RPMI7951 (cell line): ENCODE results near the gene WFDC10A. TPM values are rescaled to one million over a fixed set of nuclear protein-coding genes. Genes with fewer than 3 reads are reported as not detected.
"Not testable (repeated sequence)": the region's sequence is repeated elsewhere in the genome, so short reads cannot be mapped to it uniquely, and the experiment has no call there.

ENCODE experiments used
- DNase-seq: peaks from one replicate; pipeline ENCODE4 v3.0.0-alpha.2; 2012; ENCODE audit warnings: low read depth
- total RNA-seq: library from RNA; depleted of rRNA; stranded (reverse); fragments of >200 nt; shearing (Covaris generic); gene quantifications from 2 replicates; pipeline ENCODE4 v1.2.3, GENCODE V29; 2014; rRNA removed

WFDC10A gene
- total RNA-seq, 1 experiment from 2014 or later, result not detected

DNA sequence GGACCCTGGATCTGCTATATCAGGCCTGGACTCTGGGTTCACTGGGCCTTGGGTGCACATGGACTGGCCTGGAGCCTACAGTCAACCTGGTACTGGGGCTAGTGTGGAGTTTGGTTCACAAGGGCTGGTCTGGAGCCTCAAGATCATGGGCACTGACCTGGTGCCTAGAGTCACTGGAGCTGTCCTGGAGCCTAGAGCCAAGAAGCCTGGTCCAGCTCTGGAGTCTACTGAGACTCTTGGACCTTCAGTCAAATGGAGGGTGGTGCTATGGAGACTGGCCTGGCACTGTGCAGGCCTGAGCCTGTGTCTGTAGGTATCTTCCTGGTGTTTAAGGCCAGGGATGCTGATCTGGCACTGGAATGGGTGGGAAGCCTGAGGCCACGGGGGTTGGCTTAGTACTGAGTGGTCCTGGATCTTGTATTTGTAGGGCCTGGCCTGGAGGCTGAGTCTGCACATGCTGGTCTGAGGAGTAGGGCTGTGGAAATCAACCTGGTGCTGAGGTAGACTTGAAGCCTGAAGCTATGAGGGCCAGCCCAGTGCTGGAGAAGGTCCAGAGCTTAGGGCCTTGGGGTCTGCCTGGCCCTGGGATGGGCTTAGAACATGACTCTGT is 18.0 kb downstream of the WFDC10A start:
- no peak for DNase-seq

DNA sequence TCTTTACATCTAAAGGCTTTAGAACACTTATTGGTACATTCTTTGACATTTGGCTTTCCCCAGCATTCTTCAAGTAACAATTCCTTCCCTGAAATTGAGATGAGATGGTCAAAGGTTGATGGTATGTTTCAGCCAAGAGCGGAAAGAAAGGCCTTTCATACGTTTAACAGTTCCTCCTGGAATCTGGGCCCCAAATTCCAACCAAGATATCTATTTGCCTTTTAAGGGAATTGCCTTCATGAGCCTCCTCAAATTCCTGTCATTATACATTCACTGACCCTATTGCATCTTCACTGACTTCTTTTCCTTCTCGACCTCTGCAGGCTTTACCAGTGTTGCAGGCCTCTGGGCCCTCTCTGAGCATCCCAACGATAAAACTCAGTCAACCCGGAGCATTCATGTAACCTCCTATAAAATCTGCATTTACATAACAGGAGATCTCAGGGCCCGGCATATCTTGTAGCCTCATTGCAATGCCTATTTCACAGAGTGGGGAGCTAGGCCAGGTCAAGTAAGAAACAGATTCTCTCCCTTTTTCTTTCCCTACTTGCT is 19.8 kb downstream of the WFDC10A start:
- no peak for DNase-seq

- DNase-seq, result not testable (repeated sequence)
Measured at GRCh38 chr20:45651726-45652125, 22.2 kb downstream of the WFDC10A start.

DNA sequence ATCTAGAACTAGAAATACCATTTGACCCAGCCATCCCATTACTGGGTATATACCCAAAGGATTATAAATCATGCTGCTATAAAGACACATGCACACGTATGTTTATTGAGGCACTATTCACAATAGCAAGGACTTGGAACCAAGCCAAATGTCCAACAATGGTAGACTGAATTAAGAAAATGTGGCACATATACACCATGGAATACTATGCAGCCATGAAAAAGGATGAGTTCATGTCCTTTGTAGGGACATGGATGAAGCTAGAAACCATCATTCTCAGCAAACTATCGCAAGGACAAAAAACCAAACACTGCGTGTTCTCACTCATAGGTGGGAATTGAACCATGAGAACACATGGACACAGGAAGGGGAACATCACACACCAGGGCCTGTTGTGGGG is 27.5 kb downstream of the WFDC10A start:
- DNase-seq, result not testable (repeated sequence)

DNA sequence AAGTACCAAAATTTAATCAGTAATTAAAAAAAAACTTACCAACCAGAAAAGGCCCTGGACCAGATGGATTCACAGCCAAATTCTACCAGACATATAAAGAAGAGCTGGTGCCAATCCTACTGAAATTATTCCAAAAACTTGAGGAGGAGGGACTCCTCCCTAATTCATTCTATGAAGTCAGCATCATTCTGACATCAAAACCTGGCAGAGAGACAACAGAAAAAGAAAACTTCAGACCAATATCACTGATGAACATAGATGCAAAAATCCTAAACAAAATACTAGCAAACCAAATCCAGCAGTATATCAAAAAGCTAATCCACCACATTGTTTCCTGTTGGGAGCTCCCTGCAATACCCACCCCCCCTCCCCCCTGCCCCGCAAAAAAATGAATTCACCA is 40.6 kb downstream of the WFDC10A start, which contains the start of gene WFDC11:
Gene WFDC11 (minus strand): TSS at position 101 of the 400 bp plus-strand sequence. CDS start 19,639 bp downstream, outside the sequence.
- no peak for DNase-seq

- no peak for DNase-seq
Measured at GRCh38 chr20:45672765-45673164, 43.2 kb downstream of the WFDC10A start.

DNA sequence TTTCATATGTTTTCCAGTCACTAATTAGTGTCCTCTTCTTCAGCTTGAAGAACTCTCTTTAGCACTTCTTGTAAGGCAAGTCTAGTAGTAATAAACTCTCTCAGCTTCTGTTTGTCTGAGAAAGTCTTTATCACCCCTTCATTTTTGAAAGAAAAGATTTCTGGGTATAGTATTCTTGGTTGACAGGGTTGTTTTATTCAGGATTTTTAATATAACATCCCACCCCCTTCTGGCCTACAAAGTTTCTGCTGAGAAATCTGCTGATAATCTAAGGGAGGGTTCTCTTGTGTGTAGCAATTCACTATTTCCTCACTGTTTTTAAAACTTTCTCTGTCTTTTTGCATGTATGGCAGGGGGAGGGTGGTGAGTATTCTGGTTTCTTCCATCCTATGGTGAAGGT is 50.1 kb downstream of the WFDC10A start:
- DNase-seq, result no peak

Other genes starting within 250 kb of the WFDC10A start
- gene DBNDD2, start 221.4 kb upstream of the WFDC10A start, total RNA-seq, result 10.1 and 12.5 TPM in 2 replicates
- gene PIGT, start 213.6 kb upstream of the WFDC10A start, total RNA-seq, result 196 and 220 TPM in 2 replicates
- 0.78 TPM in 1 of 2 replicates, not detected in the other for gene WFDC2, start 160.0 kb upstream of the WFDC10A start, total RNA-seq
- gene SPINT3, start 114.1 kb upstream of the WFDC10A start, total RNA-seq, result not detected in 2 replicates
- gene WFDC6, start 90.3 kb upstream of the WFDC10A start, total RNA-seq, result not detected in 2 replicates
- gene EPPIN, start 82.3 kb upstream of the WFDC10A start, total RNA-seq, result not detected in 2 replicates
- not detected in 2 replicates for gene WFDC8, start 50.5 kb upstream of the WFDC10A start, total RNA-seq
- not detected in 2 replicates for gene WFDC9, start 1.5 kb downstream of the WFDC10A start, total RNA-seq
- not detected in 2 replicates for gene WFDC11, start 40.5 kb downstream of the WFDC10A start, total RNA-seq
- gene WFDC13, start 72.3 kb downstream of the WFDC10A start, total RNA-seq, result not detected in 2 replicates
- 0.88 and 3.5 TPM in 2 replicates for gene WFDC10B, start 75.3 kb downstream of the WFDC10A start, total RNA-seq
- not detected in 2 replicates for gene SPINT4, start 92.6 kb downstream of the WFDC10A start, total RNA-seq
- 3.6 and 8.8 TPM in 2 replicates for gene WFDC3, start 162.1 kb downstream of the WFDC10A start, total RNA-seq
- 44.1 and 51.4 TPM in 2 replicates for gene DNTTIP1, start 162.2 kb downstream of the WFDC10A start, total RNA-seq
- gene UBE2C, start 182.9 kb downstream of the WFDC10A start, total RNA-seq, result 606 and 673 TPM in 2 replicates
- gene TNNC2, start 197.6 kb downstream of the WFDC10A start, total RNA-seq, result 0.36 TPM in 1 of 2 replicates, not detected in the other
- gene SNX21, start 204.1 kb downstream of the WFDC10A start, total RNA-seq, result 54.1 and 59.8 TPM in 2 replicates
- 102 and 119 TPM in 2 replicates for gene ACOT8, start 227.7 kb downstream of the WFDC10A start, total RNA-seq
- gene ZSWIM3, start 227.9 kb downstream of the WFDC10A start, total RNA-seq, result 9.3 and 9.4 TPM in 2 replicates